Testis (tissue), 2 donors: ENCODE data around the gene CDKN3.

Experiments
- CTCF ChIP-seq, 3 experiments: fragments of 450-650 bp in 2 of 3; fragments of 200-600 bp in 1 of 3; sonication (generic) in 1 of 3; IDR thresholded peaks; one replicate each; pipeline ENCODE4 v1.5.1; 2016 to 2019; ENCODE audit warnings: antibody characterized with exemption in 3 of 3, mild to moderate bottlenecking in 2 of 3, moderate library complexity in 1 of 3
- POLR2A ChIP-seq: fragments of 450-650 bp; IDR thresholded peaks from one replicate; pipeline ENCODE4 v1.6.1; 2017; ENCODE audit warnings: antibody characterized with exemption, mild to moderate bottlenecking, moderate library complexity

DNA sequence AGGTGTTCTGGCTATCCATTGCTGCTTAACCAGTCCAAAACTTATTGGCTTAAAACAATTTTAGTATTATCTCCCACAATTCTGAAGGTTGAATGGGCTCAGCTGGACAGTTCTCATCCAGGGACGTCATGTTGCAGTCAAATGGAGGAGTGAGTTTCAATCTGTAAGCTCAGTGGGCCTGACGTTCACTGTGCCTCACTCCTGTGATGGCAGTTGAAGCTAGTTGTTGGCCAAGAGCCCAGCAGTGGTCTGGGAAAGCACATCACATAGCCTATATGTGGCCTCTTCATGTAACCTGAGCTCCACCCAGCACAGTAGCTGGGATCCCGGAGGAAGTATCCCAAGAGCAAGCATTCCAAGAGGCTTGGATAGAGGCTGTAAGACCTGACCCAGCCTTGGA is 40.6 kb upstream of the CDKN3 start:
- TF ChIP-seq CTCF (IDR thresholded peaks at IDR 0.05) (no peak), POLR2A (no peak)
